CD4-positive, alpha-beta T cell treated with Interleukin-17A for 4 hours (primary cell): ENCODE results near the gene ZEB1.
"Not testable (repeated sequence)": the region's sequence is repeated elsewhere in the genome, so short reads cannot be mapped to it uniquely, and the experiment has no call there.

Source experiments
- DNase-seq: peaks from one replicate; pipeline ENCODE4 v3.0.0-alpha.2; 2020; ENCODE audit warnings: mixed read lengths

The ZEB1 gene

GRCh38 chr10:31372439-31372838 lies 53.4 kb downstream of the ZEB1 start:
- no peak for DNase-seq

- DNase-seq: no peak
Observed at GRCh38 chr10:31374146-31374696, 55.2 kb downstream of the ZEB1 start.

- DNase-seq: no peak
Observed at GRCh38 chr10:31381171-31381570, 62.2 kb downstream of the ZEB1 start.

- no peak for DNase-seq
Observed at GRCh38 chr10:31381766-31382316, 62.8 kb downstream of the ZEB1 start.

GRCh38 chr10:31383810-31384588 lies 65.0 kb downstream of the ZEB1 start:
- DNase-seq: no peak

GRCh38 chr10:31384589-31384949 lies 65.6 kb downstream of the ZEB1 start:
- DNase-seq: no peak

- DNase-seq: no peak
Observed at GRCh38 chr10:31390804-31391203, 71.8 kb downstream of the ZEB1 start.

- DNase-seq: no peak
Observed at GRCh38 chr10:31393844-31394243, 74.8 kb downstream of the ZEB1 start.

GRCh38 chr10:31395695-31396094 lies 76.7 kb downstream of the ZEB1 start:
- DNase-seq: no peak

- DNase-seq: no peak
Observed at GRCh38 chr10:31396376-31396775, 77.4 kb downstream of the ZEB1 start.

GRCh38 chr10:31397852-31398251 lies 78.8 kb downstream of the ZEB1 start:
- DNase-seq: no peak

- DNase-seq: no peak
Observed at GRCh38 chr10:31399171-31399570, 80.2 kb downstream of the ZEB1 start.

GRCh38 chr10:31399631-31400030 lies 80.6 kb downstream of the ZEB1 start:
- DNase-seq: no peak

- DNase-seq: no peak
Observed at GRCh38 chr10:31401287-31401686, 82.3 kb downstream of the ZEB1 start.

GRCh38 chr10:31404640-31405039 lies 85.6 kb downstream of the ZEB1 start:
- no peak for DNase-seq

- DNase-seq: not testable (repeated sequence)
Observed at GRCh38 chr10:31405829-31406228, 86.8 kb downstream of the ZEB1 start.

GRCh38 chr10:31412397-31412796 lies 93.4 kb downstream of the ZEB1 start:
- DNase-seq: not testable (repeated sequence)

- DNase-seq: no peak
Observed at GRCh38 chr10:31413325-31413724, 94.3 kb downstream of the ZEB1 start.

GRCh38 chr10:31418481-31418880 lies 99.5 kb downstream of the ZEB1 start:
- DNase-seq: no peak

GRCh38 chr10:31419394-31420063 lies 100.5 kb downstream of the ZEB1 start:
- no peak for DNase-seq

- DNase-seq: no peak
Observed at GRCh38 chr10:31421322-31421721, 102.3 kb downstream of the ZEB1 start.

GRCh38 chr10:31422634-31423033 lies 103.6 kb downstream of the ZEB1 start:
- no peak for DNase-seq

- DNase-seq: no peak
Observed at GRCh38 chr10:31424473-31424872, 105.5 kb downstream of the ZEB1 start.

- no peak for DNase-seq
Observed at GRCh38 chr10:31426401-31426800, 107.4 kb downstream of the ZEB1 start.
